Hepatocyte (in vitro differentiated cells): ENCODE results near the gene STAT4. TPM values are rescaled to one million over a fixed set of nuclear protein-coding genes. Genes with fewer than 3 reads are reported as not detected.

Experiments used
- DNase-seq: peaks from one replicate; pipeline ENCODE4 v3.0.0-alpha.2; 2016; ENCODE audit warnings: low spot score
- H2AFZ ChIP-seq: fragments of 200-600 bp; sonication (generic); 2 replicates; pipeline ENCODE4 v1.6.0; 2016; ENCODE audit warnings: antibody characterized with exemption, mild to moderate bottlenecking
- H3K27ac ChIP-seq: fragments of 200-600 bp; sonication (generic); 2 replicates; pipeline ENCODE4 v1.5.1; 2016; ENCODE audit warnings: mild to moderate bottlenecking
- H3K27me3 ChIP-seq: fragments of 200-600 bp; sonication (generic); 2 replicates; pipeline ENCODE4 v1.6.1; 2016
- H3K36me3 ChIP-seq: fragments of 200-600 bp; sonication (generic); replicated peaks from 2 replicates; pipeline ENCODE4 v1.5.1; 2016; ENCODE audit warnings: low read depth; ENCODE audit not compliant: insufficient read depth
- H3K4me1 ChIP-seq: fragments of 200-600 bp; sonication (generic); 2 replicates; pipeline ENCODE4 v1.5.1; 2016; ENCODE audit warnings: mild to moderate bottlenecking, moderate library complexity; ENCODE audit not compliant: insufficient read depth
- H3K4me2 ChIP-seq: fragments of 200-600 bp; sonication (generic); 2 replicates; pipeline ENCODE4 v1.6.0; 2016
- H3K4me3 ChIP-seq: fragments of 200-600 bp; sonication (generic); 2 replicates; pipeline ENCODE4 v1.5.1; 2016; ENCODE audit warnings: mild to moderate bottlenecking
- H3K79me2 ChIP-seq: fragments of 200-600 bp; sonication (generic); 2 replicates; pipeline ENCODE4 v1.6.0; 2017; ENCODE audit warnings: mild to moderate bottlenecking
- H3K9me2 ChIP-seq: fragments of 200-600 bp; sonication (generic); replicated peaks from 2 replicates; pipeline ENCODE4 v1.6.0; 2017; ENCODE audit warnings: mild to moderate bottlenecking; ENCODE audit not compliant: insufficient read depth
- H3K9me3 ChIP-seq: fragments of 200-600 bp; sonication (generic); 2 replicates; pipeline ENCODE4 v1.5.1; 2016; ENCODE audit warnings: low read depth, mild to moderate bottlenecking
- H4K20me1 ChIP-seq: fragments of 200-600 bp; sonication (generic); 2 replicates; pipeline ENCODE4 v1.6.0; 2016; ENCODE audit warnings: mild to moderate bottlenecking; ENCODE audit not compliant: insufficient read depth, poor library complexity, severe bottlenecking
- CTCF ChIP-seq: fragments of 200-600 bp; sonication (generic); IDR thresholded peaks from 2 replicates; pipeline ENCODE4 v1.5.1; 2016; ENCODE audit warnings: antibody characterized with exemption, mild to moderate bottlenecking; ENCODE audit not compliant: poor library complexity
- EZH2 ChIP-seq: fragments of 200-600 bp; sonication (generic); IDR thresholded peaks from 2 replicates; pipeline ENCODE4 v1.6.1; 2016; ENCODE audit warnings: antibody characterized with exemption, mild to moderate bottlenecking, borderline replicate concordance
- EZH2phosphoT487 ChIP-seq: fragments of 200-600 bp; sonication (generic); IDR thresholded peaks from one replicate; pipeline ENCODE4 v1.6.1; 2018; ENCODE audit warnings: antibody characterized with exemption, mild to moderate bottlenecking, low read depth, moderate library complexity; ENCODE audit not compliant: unreplicated experiment, severe bottlenecking
- WGBS: methylation state at CpG from one replicate; pipeline ENCODE4 v1.1.6; 2016; ENCODE audit warnings: low lambda C conversion rate; ENCODE audit errors: missing lambda C conversion rate; 5-methylcytosine and 5-hydroxymethylcytosine counted together
- polyA plus RNA-seq: library from polyadenylated mRNA; unstranded; fragments of >200 nt; fragmentation: Nextera tagmentation; extraction: Ambion mirVana; gene quantifications from 2 replicates; pipeline ENCODE4 v1.2.1, GENCODE V29; 2016
- total RNA-seq: library from RNA; depleted of rRNA; stranded (reverse); fragments of >200 nt; gene quantifications from 2 replicates; pipeline ENCODE4 v1.2.3, GENCODE V29; 2014

Gene STAT4
- total and polyA plus RNA-seq, 2 experiments from 2014 or later, result 1.6 to 6.6 TPM

- Histone ChIP-seq H3K9me2 (no peaks in the 10 kb centered on the region), H3K9me3 (no peaks in the 10 kb centered on the region), H3K27me3 (no peaks in the 10 kb centered on the region), H3K4me2 (no peak overlapping the region), H3K4me1 (no peaks in the 10 kb centered on the region), H3K79me2 (no peaks in the 10 kb centered on the region), H3K4me3 (no peak overlapping the region), H3K27ac (no peak overlapping the region), H3K36me3 (no peaks in the 10 kb centered on the region), H4K20me1 (no peaks in the 10 kb centered on the region), H2AFZ (no peak overlapping the region)
- WGBS, result 78% methylated on average over 2 of the region's 2 CpGs
- no peak for TF ChIP-seq EZH2phosphoT487
- no peak for TF ChIP-seq CTCF
- no peak for DNase-seq
These were observed 21.9 kb downstream of the STAT4 start for GRCh38 chr2:191128911-191129304.

DNA sequence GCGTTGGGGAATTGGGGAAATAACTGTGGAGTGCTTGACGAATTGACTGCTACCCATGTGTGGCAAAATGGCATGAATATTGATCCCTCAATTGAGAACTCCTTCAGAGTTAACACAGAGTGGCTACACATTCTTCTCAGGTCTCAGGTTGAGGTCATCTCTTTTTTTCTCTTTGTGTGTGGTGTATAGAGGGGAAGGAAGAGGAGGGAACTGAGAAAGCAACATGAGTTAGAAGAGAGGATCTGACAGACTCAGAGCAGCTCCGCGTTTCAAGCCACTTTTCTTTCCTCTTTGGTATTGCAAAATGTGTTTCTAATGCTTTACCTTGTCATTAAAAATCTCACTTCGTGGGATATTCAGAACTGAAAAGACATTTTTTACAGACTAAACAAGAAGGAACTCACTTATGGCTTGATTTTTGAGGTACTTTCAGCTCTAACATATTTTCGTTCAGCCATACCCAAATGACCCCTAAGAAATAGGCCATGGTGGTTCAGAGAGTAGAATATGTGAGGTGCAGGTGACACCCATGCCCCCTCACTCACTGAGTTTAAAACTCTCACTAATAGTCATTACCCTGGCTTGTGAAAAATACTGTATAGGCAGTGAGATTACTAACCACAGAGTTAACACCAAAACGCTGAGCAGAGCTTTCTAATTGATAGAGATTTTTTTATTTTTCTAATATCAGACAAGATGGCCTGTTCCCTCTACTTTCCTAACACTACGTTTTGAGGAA, 22.5 kb downstream of the STAT4 start:
- 77% methylated on average over 8 of the region's 8 CpGs for WGBS
- H3K27ac ChIP-seq, result no peak overlapping the region
- no peak overlapping the region for H3K4me2 ChIP-seq
- H4K20me1 ChIP-seq, result no peaks in the 10 kb centered on the region
- H3K79me2 ChIP-seq, result no peaks in the 10 kb centered on the region
- H3K27me3 ChIP-seq, result no peaks in the 10 kb centered on the region
- no peak for DNase-seq
- no peaks in the 10 kb centered on the region for H3K36me3 ChIP-seq
- H3K4me3 ChIP-seq, result no peak overlapping the region
- no peaks in the 10 kb centered on the region for H3K4me1 ChIP-seq
- no peak overlapping the region for H2AFZ ChIP-seq
- H3K9me3 ChIP-seq, result no peaks in the 10 kb centered on the region
- TF ChIP-seq CTCF (no peak), EZH2 (no peak), EZH2phosphoT487 (no peak)
- H3K9me2 ChIP-seq, result no peaks in the 10 kb centered on the region

GRCh38 chr2:191127235-191127634, 23.6 kb downstream of the STAT4 start:
- no peak for DNase-seq
- Histone ChIP-seq H3K79me2 (no peaks in the 10 kb centered on the region), H3K4me3 (no peak overlapping the region), H2AFZ (no peak overlapping the region), H3K4me2 (no peak overlapping the region), H3K9me2 (no peaks in the 10 kb centered on the region), H3K9me3 (no peaks in the 10 kb centered on the region), H4K20me1 (no peaks in the 10 kb centered on the region), H3K27ac (no peak overlapping the region), H3K36me3 (no peaks in the 10 kb centered on the region), H3K4me1 (no peaks in the 10 kb centered on the region), H3K27me3 (no peaks in the 10 kb centered on the region)
- TF ChIP-seq EZH2phosphoT487, result no peak
- TF ChIP-seq EZH2, result no peak
- no peak for TF ChIP-seq CTCF
- WGBS, result 98% methylated on average over 3 of the region's 3 CpGs
